Cardiac muscle cell (in vitro differentiated cells and primary cell): ENCODE measurements around the gene PPIC. TPM values are rescaled to one million over a fixed set of nuclear protein-coding genes. Genes with fewer than 3 reads are reported as not detected.

Source experiments
- DNase-seq, 2 donors: peaks; one replicate each; pipeline versions ENCODE4 v3.0.0 to v3.0.0-alpha.2; 2010 to 2017; ENCODE audit warnings: low read depth in 1 of 2, low spot score in 1 of 2
- H3K27ac ChIP-seq: fragments of 200-600 bp; sonication (generic); 2 replicates; pipeline ENCODE4 v1.5.1; 2016
- H3K27me3 ChIP-seq: fragments of 200-600 bp; sonication (generic); 2 replicates; pipeline ENCODE4 v1.6.0; 2016; ENCODE audit warnings: control low read depth
- H3K36me3 ChIP-seq: fragments of 200-600 bp; sonication (generic); 2 replicates; pipeline ENCODE4 v1.5.1; 2016; ENCODE audit warnings: control low read depth
- H3K4me1 ChIP-seq: fragments of 200-600 bp; sonication (generic); 2 replicates; pipeline ENCODE4 v1.8.1; 2017; ENCODE audit warnings: low read depth, mild to moderate bottlenecking, mixed run types
- H3K4me3 ChIP-seq: fragments of 200-600 bp; sonication (generic); 2 replicates; pipeline ENCODE4 v1.5.1; 2016; ENCODE audit warnings: mild to moderate bottlenecking
- H3K9me3 ChIP-seq: fragments of 200-600 bp; sonication (generic); 2 replicates; pipeline ENCODE4 v1.5.1; 2017; ENCODE audit warnings: low read depth, mild to moderate bottlenecking, control low read depth
- CTCF ChIP-seq: IDR thresholded peaks from 2 replicates; pipeline ENCODE4 v1.5.1; 2012; ENCODE audit warnings: low read depth, mild to moderate bottlenecking, low read length
- polyA plus RNA-seq: library from polyadenylated mRNA; unstranded; fragments of >200 nt; fragmentation: Nextera tagmentation; extraction: Ambion mirVana; gene quantifications from 2 replicates; pipeline ENCODE4 v1.2.1, GENCODE V29; 2016
- total RNA-seq: library from RNA; depleted of rRNA; stranded (reverse); fragments of >200 nt; gene quantifications from 2 replicates; pipeline ENCODE4 v1.2.3, GENCODE V29; 2016

PPIC gene
- total and polyA plus RNA-seq, 2 experiments from 2014 or later: 118 to 293 TPM

DNA sequence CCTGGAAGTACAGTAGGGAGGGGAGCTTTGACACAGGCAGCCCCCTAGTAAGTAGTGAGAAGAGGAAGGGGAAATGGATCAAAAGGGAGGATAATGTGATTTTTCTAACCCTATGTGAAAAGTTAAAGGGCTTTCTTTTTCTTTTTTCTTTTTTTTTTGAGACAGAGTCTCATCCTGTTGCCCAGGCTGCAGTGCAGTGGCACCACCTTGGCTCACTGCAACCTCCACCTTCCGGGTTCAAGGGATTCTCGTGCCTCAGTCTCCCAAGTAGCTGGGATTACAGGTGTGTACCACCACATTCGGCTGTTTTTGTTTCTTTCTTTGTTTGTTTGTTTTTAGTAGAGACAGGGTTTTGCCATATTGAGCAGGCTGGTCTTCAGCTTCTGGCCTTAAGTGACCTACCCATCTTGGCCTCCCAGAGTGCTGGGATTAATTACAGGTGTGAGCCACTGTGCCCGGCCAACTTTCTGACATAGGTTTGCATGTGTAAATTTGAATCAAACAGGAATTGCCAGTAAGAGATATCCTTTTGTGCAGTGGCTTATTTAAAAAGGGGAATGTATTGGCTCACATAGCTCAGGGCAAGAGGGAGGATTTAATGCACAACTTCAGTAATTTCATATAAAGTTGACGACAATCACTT lies 39.1 kb upstream of the PPIC start:
- DNase-seq: no peak
- Histone ChIP-seq H3K36me3 (no peaks in the 10 kb centered on the region), H3K9me3 (no peaks in the 10 kb centered on the region), H3K4me3 (no peak overlapping the region), H3K4me1 (no peaks in the 10 kb centered on the region), H3K27me3 (peaks cover 37% of the 10 kb centered on the region), H3K27ac (no peak overlapping the region)
- no peak for TF ChIP-seq CTCF

- DNase-seq: no peak
- no peak for TF ChIP-seq CTCF
These were observed 31.9 kb upstream of the PPIC start for GRCh38 chr5:123068368-123068938.

GRCh38 chr5:123066016-123066415 lies 29.5 kb upstream of the PPIC start:
- TF ChIP-seq CTCF: no peak
- H3K9me3 ChIP-seq: no peaks in the 10 kb centered on the region
- H3K4me1 ChIP-seq: no peaks in the 10 kb centered on the region
- DNase-seq: no peak
- no peak overlapping the region for H3K27ac ChIP-seq
- no peaks in the 10 kb centered on the region for H3K27me3 ChIP-seq
- no peak overlapping the region for H3K4me3 ChIP-seq
- H3K36me3 ChIP-seq: no peaks in the 10 kb centered on the region

More at GRCh38 chr5:123068368-123068938, 31.9 kb upstream of the PPIC start:
- Histone ChIP-seq H3K4me3 (no peak overlapping the region), H3K9me3 (no peaks in the 10 kb centered on the region), H3K4me1 (no peaks in the 10 kb centered on the region), H3K27me3 (peaks cover 12% of the 10 kb centered on the region), H3K27ac (no peak overlapping the region), H3K36me3 (no peaks in the 10 kb centered on the region)

DNA sequence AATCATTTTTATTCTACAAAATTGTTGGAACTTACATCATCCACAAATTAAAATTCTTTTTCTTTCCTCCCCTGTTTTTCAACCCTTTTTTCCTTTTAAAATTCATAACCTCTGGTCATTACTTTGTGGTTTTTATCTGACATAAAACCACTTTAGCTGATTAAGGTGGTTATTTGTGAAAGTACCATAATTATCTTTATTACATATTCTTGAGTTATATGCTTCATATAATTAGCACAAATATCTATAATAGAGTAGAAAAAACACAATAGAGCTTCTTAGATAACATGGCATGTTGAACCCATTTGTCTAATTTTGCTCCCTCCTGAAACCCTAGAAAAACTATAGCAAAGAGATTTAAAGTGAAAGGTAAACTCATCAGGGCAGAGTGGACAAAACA lies 22.9 kb upstream of the PPIC start:
- no peak overlapping the region for H3K27ac ChIP-seq
- no peak overlapping the region for H3K4me3 ChIP-seq
- no peaks in the 10 kb centered on the region for H3K27me3 ChIP-seq
- no peaks in the 10 kb centered on the region for H3K36me3 ChIP-seq
- TF ChIP-seq CTCF: no peak
- H3K9me3 ChIP-seq: no peaks in the 10 kb centered on the region
- DNase-seq: no peak
- H3K4me1 ChIP-seq: no peaks in the 10 kb centered on the region

DNA sequence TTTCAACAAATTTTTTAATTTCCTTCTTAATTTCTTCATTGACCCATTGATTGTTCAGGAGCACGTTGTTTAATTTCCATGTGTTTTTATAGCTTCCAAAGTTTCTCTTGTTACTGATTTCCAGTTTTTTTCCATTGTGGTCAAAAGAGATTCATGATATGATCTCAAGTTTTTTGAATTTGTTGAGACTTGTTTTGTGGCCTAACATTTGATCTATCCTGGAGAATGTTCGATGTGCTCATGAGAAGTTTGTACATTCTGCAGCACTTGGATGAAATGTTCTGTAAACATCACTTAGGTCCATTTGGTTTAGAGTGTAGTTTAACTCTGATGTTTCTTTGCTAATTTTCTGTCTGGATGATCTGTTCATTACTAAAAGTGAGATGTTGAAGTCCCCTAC lies 14.7 kb upstream of the PPIC start:
- peaks cover 6% of the 10 kb centered on the region for H3K4me1 ChIP-seq
- no peak for TF ChIP-seq CTCF
- H3K36me3 ChIP-seq: no peaks in the 10 kb centered on the region
- H3K4me3 ChIP-seq: no peak overlapping the region
- no peak for DNase-seq
- H3K27ac ChIP-seq: no peak overlapping the region
- no peaks in the 10 kb centered on the region for H3K9me3 ChIP-seq
- H3K27me3 ChIP-seq: no peaks in the 10 kb centered on the region
